Endodermal cell (in vitro differentiated cells): ENCODE results near the gene GSTM5. TPM values are rescaled to one million over a fixed set of nuclear protein-coding genes. Genes with fewer than 3 reads are reported as not detected.
"Not testable (repeated sequence)": the region's sequence is repeated elsewhere in the genome, so short reads cannot be mapped to it uniquely, and the experiment has no call there.

Experiments used
- DNase-seq: peaks from one replicate; pipeline ENCODE4 v3.0.0-alpha.2; 2017
- H3K27ac ChIP-seq: 2 replicates; pipeline ENCODE4 v1.5.1; 2013; ENCODE audit warnings: mild to moderate bottlenecking, low read depth, low read length, moderate library complexity
- H3K27me3 ChIP-seq: 2 replicates; pipeline ENCODE4 v1.6.1; 2013; ENCODE audit warnings: mild to moderate bottlenecking, low read length, moderate library complexity; ENCODE audit not compliant: insufficient read depth, control insufficient read depth, poor library complexity, severe bottlenecking
- H3K36me3 ChIP-seq: 2 replicates; pipeline ENCODE4 v1.7.0; 2013; ENCODE audit warnings: mild to moderate bottlenecking, low read length, moderate library complexity; ENCODE audit not compliant: control insufficient read depth, insufficient read depth
- H3K4me1 ChIP-seq: one replicate; pipeline ENCODE4 v1.7.0; 2013; ENCODE audit warnings: low read length; ENCODE audit not compliant: control insufficient read depth, insufficient read depth
- H3K4me3 ChIP-seq: 2 replicates; pipeline ENCODE4 v1.5.1; 2013; ENCODE audit warnings: mild to moderate bottlenecking, low read length, moderate library complexity
- H3K9ac ChIP-seq: 2 replicates; pipeline ENCODE4 v1.6.1; 2013; ENCODE audit warnings: mild to moderate bottlenecking, low read length, moderate library complexity; ENCODE audit not compliant: poor library complexity, severe bottlenecking; ENCODE audit errors: extremely low read depth
- H3K9me3 ChIP-seq: 2 replicates; pipeline ENCODE4 v1.6.1; 2013; ENCODE audit warnings: mild to moderate bottlenecking, low read length, moderate library complexity; ENCODE audit not compliant: control insufficient read depth
- H3K27ac Mint-ChIP-seq: 2 replicates; pipeline ENCODE4 v1.8.0; 2020; ENCODE audit warnings: mixed read lengths
- H3K27me3 Mint-ChIP-seq: 2 replicates; pipeline ENCODE4 v1.8.0; 2021; ENCODE audit warnings: mild to moderate bottlenecking, mixed read lengths; ENCODE audit not compliant: insufficient read depth
- H3K36me3 Mint-ChIP-seq: 2 replicates; pipeline ENCODE4 v1.8.0; 2020; ENCODE audit warnings: low read depth, mixed read lengths
- H3K4me1 Mint-ChIP-seq: 2 replicates; pipeline ENCODE4 v1.8.0; 2020; ENCODE audit warnings: mixed read lengths
- H3K4me3 Mint-ChIP-seq: 2 replicates; pipeline ENCODE4 v1.8.0; 2020; ENCODE audit warnings: mild to moderate bottlenecking, moderate library complexity, mixed read lengths
- H3K9me3 Mint-ChIP-seq: 2 replicates; pipeline ENCODE4 v1.8.0; 2020; ENCODE audit warnings: mild to moderate bottlenecking, mixed read lengths
- CTCF ChIP-seq: fragments of 200-600 bp; sonication (generic); conservative IDR thresholded peaks from 2 replicates; pipeline ENCODE4 v1.5.0; 2021; ENCODE audit warnings: antibody characterized with exemption, mild to moderate bottlenecking
- WGBS, 2 experiments: methylation state at CpG; one replicate each; pipeline versions ENCODE4 v1.1.5 to v1.1.7; 2013; ENCODE audit warnings: missing lambda C conversion rate in 2 of 2, mixed read lengths in 1 of 2; ENCODE audit not compliant: insufficient coverage in 1 of 2, insufficient read length in 1 of 2; 5-methylcytosine and 5-hydroxymethylcytosine counted together
- total RNA-seq, 2 donors: library from RNA; stranded (reverse); fragmentation: NEBNext Ultra II Directional in 1 of 2; extraction: Animal tissue kit (Norgen Biotek cat#: 25700) in 1 of 2; gene quantifications; 2 replicates in 1 of 2; 3 replicates in 1 of 2; pipeline ENCODE4 v1.2.1, GENCODE V29; 2021

Gene GSTM5
- total RNA-seq, 2 donors from 2014 or later = 0.13 to 0.70 TPM

GRCh38 chr1:109751531-109752260, 39.6 kb downstream of the GSTM5 start:
- Histone ChIP-seq H3K36me3 (no peaks in the 10 kb centered on the region), H3K27ac (no peak overlapping the region), H3K4me3 (no peak overlapping the region), H3K9ac (no peak overlapping the region), H3K4me1 (no peaks in the 10 kb centered on the region), H3K27me3 (no peaks in the 10 kb centered on the region), H3K9me3 (peaks cover 11% of the 10 kb centered on the region)
- Mint-ChIP-seq H3K27me3 (peaks cover 31% of the 10 kb centered on the region), H3K9me3 (peaks cover 22% of the 10 kb centered on the region), H3K4me3 (no peak overlapping the region), H3K27ac (no peak overlapping the region), H3K36me3 (no peaks in the 10 kb centered on the region), H3K4me1 (no peaks in the 10 kb centered on the region)
- 85 to 90% methylated on average over 5 to 12 of the region's 12 CpGs for WGBS, 2 experiments
- TF ChIP-seq CTCF = no peak
- DNase-seq = no peak

- Histone ChIP-seq H3K27me3 (no peaks in the 10 kb centered on the region), H3K27ac (no peak overlapping the region), H3K36me3 (no peaks in the 10 kb centered on the region), H3K9me3 (no peaks in the 10 kb centered on the region), H3K9ac (no peak overlapping the region), H3K4me1 (no peaks in the 10 kb centered on the region), H3K4me3 (no peak overlapping the region)
- Mint-ChIP-seq H3K36me3 (no peaks in the 10 kb centered on the region), H3K4me3 (no peak overlapping the region), H3K27me3 (peaks cover 20% of the 10 kb centered on the region), H3K9me3 (no peaks in the 10 kb centered on the region), H3K27ac (no peak overlapping the region), H3K4me1 (no peaks in the 10 kb centered on the region)
- DNase-seq = no peak
- 94 to 95% methylated on average over 2 of the region's 2 CpGs for WGBS, 2 experiments
- TF ChIP-seq CTCF = no peak
These were observed 42.7 kb downstream of the GSTM5 start for GRCh38 chr1:109754738-109755137.

GRCh38 chr1:109756325-109756724, 44.3 kb downstream of the GSTM5 start:
- not testable (repeated sequence) for H3K4me1 ChIP-seq, H3K4me1 Mint-ChIP-seq, H3K36me3 Mint-ChIP-seq, H3K9me3 ChIP-seq, H3K27me3 Mint-ChIP-seq, H3K36me3 ChIP-seq, H3K9me3 Mint-ChIP-seq, DNase-seq, H3K4me3 ChIP-seq, H3K27ac ChIP-seq, H3K4me3 Mint-ChIP-seq, H3K27me3 ChIP-seq, H3K27ac Mint-ChIP-seq, H3K9ac ChIP-seq
- WGBS, 2 experiments = 90 to 96% methylated on average over 5 of the region's 5 CpGs
